PC-3 (cell line): ENCODE results near the gene PRSS38. TPM values are rescaled to one million over a fixed set of nuclear protein-coding genes. Genes with fewer than 3 reads are reported as not detected.

ENCODE experiments used
- ATAC-seq: fragments of 200-7000 bp; cut with Tn5 transposase; 2 replicates; pipeline ENCODE4 v1.9.1; 2020; ENCODE audit warnings: mild to moderate bottlenecking, moderate library complexity
- BruUV-seq: library from RNA; stranded (reverse); fragments of 400-500 nt; replicated peaks from 2 replicates; lab custom pipeline; 2021; lab: Mats Ljungman, UMichigan
- CTCF ChIA-PET: fragments of 300-600 bp; sonication (Branson Sonifier 250); formaldehyde crosslinking; loops from one replicate; lab custom pipeline; 2022; ENCODE audit warnings: antibody characterized with exemption; lab: Charles Lee
- POLR2A ChIA-PET: fragments of 300-600 bp; sonication (Branson Sonifier 250); formaldehyde crosslinking; loops from one replicate; lab custom pipeline; 2022; ENCODE audit warnings: antibody characterized with exemption; ENCODE audit not compliant: unreplicated experiment; lab: Charles Lee
- DNase-seq: peaks from one replicate; pipeline ENCODE4 v3.0.0-alpha.2; 2015
- H2AFZ ChIP-seq: fragments of 300-600 bp; sonication (generic); 2 replicates; pipeline ENCODE4 v1.6.0; 2016; ENCODE audit warnings: antibody characterized with exemption, low read length
- H3F3A ChIP-seq: fragments of 300-600 bp; sonication (generic); one replicate; pipeline ENCODE4 v1.6.0; 2017; ENCODE audit warnings: antibody characterized with exemption, low read length, control low read depth, mild to moderate bottlenecking; ENCODE audit not compliant: unreplicated experiment
- H3K27ac ChIP-seq: fragments of 300-600 bp; sonication (generic); 2 replicates; pipeline ENCODE4 v1.5.1; 2016; ENCODE audit warnings: mild to moderate bottlenecking, low read length
- H3K27me3 ChIP-seq: fragments of 300-600 bp; sonication (generic); 2 replicates; pipeline ENCODE4 v1.6.1; 2016; ENCODE audit warnings: low read length, mixed read lengths
- H3K36me3 ChIP-seq: fragments of 300-600 bp; sonication (generic); 2 replicates; pipeline ENCODE4 v1.6.1; 2016; ENCODE audit warnings: low read depth, mixed run types, low read length, mixed read lengths
- H3K4me1 ChIP-seq: fragments of 300-600 bp; sonication (generic); 2 replicates; pipeline ENCODE4 v1.5.1; 2016; ENCODE audit warnings: low read length; ENCODE audit not compliant: insufficient read depth
- H3K4me2 ChIP-seq: fragments of 300-600 bp; sonication (generic); 2 replicates; pipeline ENCODE4 v1.6.0; 2016; ENCODE audit warnings: low read length
- H3K4me3 ChIP-seq: fragments of 300-600 bp; sonication (generic); 2 replicates; pipeline ENCODE4 v1.5.1; 2016; ENCODE audit warnings: mild to moderate bottlenecking, low read length, mixed read lengths
- H3K79me2 ChIP-seq: fragments of 300-600 bp; sonication (generic); 2 replicates; pipeline ENCODE4 v1.6.1; 2017; ENCODE audit warnings: low read length, mixed read lengths
- H3K9ac ChIP-seq: fragments of 300-600 bp; sonication (generic); 2 replicates; pipeline ENCODE4 v1.6.0; 2016; ENCODE audit warnings: mild to moderate bottlenecking, low read length
- H3K9me2 ChIP-seq: fragments of 300-600 bp; sonication (generic); replicated peaks from 2 replicates; pipeline ENCODE4 v1.6.1; 2016; ENCODE audit warnings: mixed run types, low read length, mixed read lengths
- H3K9me3 ChIP-seq: fragments of 300-600 bp; sonication (generic); 2 replicates; pipeline ENCODE4 v1.6.1; 2016; ENCODE audit warnings: low read length, mixed read lengths
- H4K20me1 ChIP-seq: fragments of 300-600 bp; sonication (generic); 2 replicates; pipeline ENCODE4 v1.6.1; 2016; ENCODE audit warnings: low read length, mixed read lengths
- EZH2 ChIP-seq: fragments of 300-600 bp; sonication (generic); IDR thresholded peaks from one replicate; pipeline ENCODE4 v1.6.1; 2017; ENCODE audit warnings: antibody characterized with exemption, mild to moderate bottlenecking, low read length; ENCODE audit not compliant: unreplicated experiment
- EZH2phosphoT487 ChIP-seq: fragments of 300-600 bp; sonication (generic); IDR thresholded peaks from 2 replicates; pipeline ENCODE4 v1.6.1; 2018; ENCODE audit warnings: mild to moderate bottlenecking, antibody characterized with exemption, low read length, borderline replicate concordance
- intact Hi-C: fragments of 100-400 bp; cut with micrococcal nuclease; formaldehyde crosslinking; loops from 2 replicates; pipeline ENCODE4 v1.9.0; 2023
- total RNA-seq: library from RNA; depleted of rRNA; stranded (reverse); fragments of >200 nt; gene quantifications from 2 replicates; pipeline ENCODE4 v1.2.3, GENCODE V29; 2014
- TF ChIP-seq, protein P1 (sequence below): fragments of 300-600 bp; sonication (generic); conservative IDR thresholded peaks from 2 replicates; pipeline ENCODE4 v1.5.1; 2017; ENCODE audit warnings: antibody characterized with exemption, low read depth, mild to moderate bottlenecking, low read length

Gene PRSS38
- total RNA-seq, 1 experiment from 2014 or later, result not detected

DNA sequence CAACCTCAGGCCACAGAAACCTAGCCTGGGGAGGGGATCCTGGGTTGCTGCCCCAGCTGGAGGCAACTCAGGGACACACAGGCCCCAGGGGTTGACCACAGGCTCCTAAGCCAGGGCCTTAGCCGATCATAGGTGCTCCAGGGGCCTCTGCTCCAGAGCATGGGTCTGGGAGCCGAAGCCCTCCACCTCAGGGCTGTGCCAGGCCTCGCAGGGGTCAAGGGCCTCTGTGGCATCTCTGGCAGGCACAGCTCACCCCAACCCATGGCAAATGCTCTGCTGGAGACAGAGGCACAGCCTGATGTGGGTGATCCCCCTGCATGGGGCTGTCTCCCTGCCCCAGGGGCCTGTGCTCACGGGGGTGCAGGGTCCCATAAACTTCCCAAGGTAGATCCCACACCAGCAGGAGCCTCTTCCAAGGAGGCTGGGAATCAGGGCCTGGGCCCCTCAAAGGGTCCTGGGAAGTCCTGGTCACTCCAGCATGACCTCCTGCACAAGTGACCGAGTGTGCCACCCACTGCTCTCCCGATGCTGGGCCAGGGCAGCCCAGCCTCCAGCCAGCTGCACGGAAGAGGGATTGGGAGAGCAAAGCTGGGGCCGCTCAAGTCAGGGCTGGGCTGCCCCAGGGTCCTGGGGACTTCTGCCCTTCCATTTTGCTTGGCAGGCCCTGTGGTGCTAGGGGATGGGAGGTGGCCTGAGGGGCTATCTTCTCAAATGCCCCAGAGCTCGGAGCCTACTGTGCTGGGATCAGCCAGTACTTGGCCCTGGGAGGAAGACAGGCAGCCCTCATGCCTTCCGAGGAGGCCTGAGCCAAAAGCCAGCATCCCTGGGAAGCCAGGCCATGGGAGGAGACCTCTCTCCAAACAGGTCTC lies 22.2 kb upstream of the PRSS38 start:
- CTCF ChIA-PET, result interaction anchor here (1.0 kb wide), 1 partner anchor 12 kb away, joined by 3 read pairs; no protein-coding TSS in a partner anchor
- no peak for DNase-seq
- no peak for ATAC-seq
- Histone ChIP-seq H3K4me1 (peaks cover 9% of the 10 kb centered on the region), H3K4me3 (no peak overlapping the region), H3K79me2 (no peaks in the 10 kb centered on the region), H3K9me3 (no peaks in the 10 kb centered on the region), H3K9ac (no peak overlapping the region), H3K27ac (no peak overlapping the region), H4K20me1 (no peaks in the 10 kb centered on the region), H3K27me3 (no peaks in the 10 kb centered on the region), H2AFZ (no peak overlapping the region), H3K4me2 (no peak overlapping the region), H3K9me2 (no peaks in the 10 kb centered on the region), H3F3A (no peaks in the 10 kb centered on the region), H3K36me3 (no peaks in the 10 kb centered on the region)
- POLR2A ChIA-PET, result no interaction called here
- TF ChIP-seq, protein P1, sequence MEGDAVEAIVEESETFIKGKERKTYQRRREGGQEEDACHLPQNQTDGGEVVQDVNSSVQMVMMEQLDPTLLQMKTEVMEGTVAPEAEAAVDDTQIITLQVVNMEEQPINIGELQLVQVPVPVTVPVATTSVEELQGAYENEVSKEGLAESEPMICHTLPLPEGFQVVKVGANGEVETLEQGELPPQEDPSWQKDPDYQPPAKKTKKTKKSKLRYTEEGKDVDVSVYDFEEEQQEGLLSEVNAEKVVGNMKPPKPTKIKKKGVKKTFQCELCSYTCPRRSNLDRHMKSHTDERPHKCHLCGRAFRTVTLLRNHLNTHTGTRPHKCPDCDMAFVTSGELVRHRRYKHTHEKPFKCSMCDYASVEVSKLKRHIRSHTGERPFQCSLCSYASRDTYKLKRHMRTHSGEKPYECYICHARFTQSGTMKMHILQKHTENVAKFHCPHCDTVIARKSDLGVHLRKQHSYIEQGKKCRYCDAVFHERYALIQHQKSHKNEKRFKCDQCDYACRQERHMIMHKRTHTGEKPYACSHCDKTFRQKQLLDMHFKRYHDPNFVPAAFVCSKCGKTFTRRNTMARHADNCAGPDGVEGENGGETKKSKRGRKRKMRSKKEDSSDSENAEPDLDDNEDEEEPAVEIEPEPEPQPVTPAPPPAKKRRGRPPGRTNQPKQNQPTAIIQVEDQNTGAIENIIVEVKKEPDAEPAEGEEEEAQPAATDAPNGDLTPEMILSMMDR, result no peak
- TF ChIP-seq EZH2phosphoT487, result no peak
- no peak for TF ChIP-seq EZH2
- intact Hi-C loops, result no loop called here
- no TSS peak for BruUV-seq

DNA sequence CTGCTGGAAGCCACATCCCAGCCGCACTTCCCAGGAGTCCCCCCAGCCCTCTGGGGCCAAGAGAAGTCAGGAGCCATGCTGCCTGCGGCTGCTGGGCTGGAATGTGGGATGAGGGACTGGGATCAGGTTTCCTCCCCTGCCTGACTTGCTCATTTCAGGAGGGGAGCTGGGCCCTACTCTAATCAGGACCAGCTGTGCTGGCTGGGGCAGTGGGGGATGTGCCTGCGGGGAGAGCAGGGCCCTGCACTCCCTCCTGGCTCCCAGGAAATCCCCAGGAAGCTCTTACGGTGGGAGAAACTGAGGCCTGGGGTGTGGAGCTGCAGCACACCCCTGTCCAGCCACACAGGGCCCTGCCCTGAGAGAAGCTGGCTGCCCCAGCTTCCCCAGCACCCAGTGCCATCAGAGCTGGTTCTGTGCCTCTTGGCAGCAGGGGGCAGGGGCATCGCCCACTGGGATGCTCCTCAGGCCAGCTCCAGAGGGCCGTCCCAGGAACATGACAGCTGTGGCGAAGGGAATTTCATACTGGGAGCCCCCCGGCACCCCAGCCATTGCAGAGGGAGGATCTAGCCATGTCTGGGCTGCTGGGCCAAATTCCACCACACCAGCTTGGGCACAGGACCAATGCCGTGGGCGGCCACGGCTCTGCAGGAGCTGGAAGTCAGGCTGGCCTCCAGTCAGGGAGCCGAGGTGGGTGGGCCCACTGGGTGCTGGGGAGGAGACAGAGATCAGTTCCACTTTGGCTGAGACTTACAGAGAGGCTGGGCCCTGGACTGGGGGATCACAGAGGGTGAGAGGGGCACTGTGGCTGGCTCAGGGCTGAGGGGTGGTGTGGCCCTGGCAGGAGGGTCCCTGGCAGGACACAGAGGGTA lies 21.3 kb upstream of the PRSS38 start:
- ATAC-seq (peak; percentile 6; the same call in 1 of the 2 replicates), DNase-seq (no peak)
- Histone ChIP-seq H3K36me3 (no peaks in the 10 kb centered on the region), H3K79me2 (no peaks in the 10 kb centered on the region), H3K4me1 (peaks cover 4% of the 10 kb centered on the region), H3K9me3 (no peaks in the 10 kb centered on the region), H3K9ac (no peak overlapping the region), H4K20me1 (no peaks in the 10 kb centered on the region), H2AFZ (no peak overlapping the region), H3K27me3 (no peaks in the 10 kb centered on the region), H3K9me2 (no peaks in the 10 kb centered on the region), H3K4me3 (no peak overlapping the region), H3K4me2 (no peak overlapping the region), H3K27ac (no peak overlapping the region), H3F3A (no peaks in the 10 kb centered on the region)
- TF ChIP-seq, protein P1, result no peak
- TF ChIP-seq EZH2phosphoT487, result no peak
- no peak for TF ChIP-seq EZH2
- no TSS peak for BruUV-seq
- ChIA-PET CTCF (interaction anchor here (1.0 kb wide), 1 partner anchor 12 kb away, joined by 3 read pairs; no protein-coding TSS in a partner anchor), POLR2A (interaction anchor here (0.5 kb wide), 1 partner anchor 1506 kb away, joined by 9 read pairs; no protein-coding TSS in a partner anchor)
- intact Hi-C loops, result no loop called here
